Measurements from ENCODE around the gene PRAMEF33.
"Not testable (repeated sequence)": the region's sequence is repeated elsewhere in the genome, so short reads cannot be mapped to it uniquely, and the experiment has no call there.

PRAMEF33 gene

GRCh38 chr1:13303239-13303638 is at the start of gene PRAMEF33:
PRAMEF33 (plus strand) TSS chr1:13303539; CDS start chr1:13305955, 2,416 bp downstream.
- not testable (repeated sequence) for TF ChIP-seq ZBTB7A (IDR thresholded peaks at IDR 0.05; ENCODE audit: low read depth); EGR1 (IDR thresholded peaks at IDR 0.05); RAD21 (IDR thresholded peaks at IDR 0.05; ENCODE audit: low read depth)

DNA sequence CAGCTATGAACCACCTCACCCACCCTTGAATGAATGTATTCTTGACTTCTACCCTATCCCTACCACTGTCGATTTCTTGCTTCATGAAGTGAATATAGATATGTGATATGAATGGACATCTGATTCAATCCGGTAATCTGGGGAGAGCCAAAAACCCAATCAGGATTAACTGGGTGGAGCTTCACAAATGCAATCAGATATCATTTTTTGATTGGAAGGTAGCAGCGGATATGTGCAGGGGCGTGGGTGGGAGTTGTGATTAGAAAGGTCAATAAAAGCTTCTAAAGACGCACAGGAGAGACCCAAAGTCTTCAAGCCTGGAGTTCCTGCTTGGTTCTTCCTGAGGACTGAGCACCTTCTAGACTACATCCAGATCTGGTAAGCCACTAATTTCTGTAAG is 49.4 kb upstream of the PRAMEF33 start, which contains the start of gene PRAMEF5:
Gene PRAMEF5, plus strand, starts transcription at position 301 of the 400 bp plus-strand sequence. CDS start 5,071 bp downstream, outside the sequence.
- TF ChIP-seq RAD21 (IDR thresholded peaks at IDR 0.05; ENCODE audit: low read depth); FOXM1 (IDR thresholded peaks at IDR 0.05; ENCODE audit: borderline replicate concordance, low read depth); TAF1 (IDR thresholded peaks at IDR 0.05; ENCODE audit: low read depth): not testable (repeated sequence)

DNA sequence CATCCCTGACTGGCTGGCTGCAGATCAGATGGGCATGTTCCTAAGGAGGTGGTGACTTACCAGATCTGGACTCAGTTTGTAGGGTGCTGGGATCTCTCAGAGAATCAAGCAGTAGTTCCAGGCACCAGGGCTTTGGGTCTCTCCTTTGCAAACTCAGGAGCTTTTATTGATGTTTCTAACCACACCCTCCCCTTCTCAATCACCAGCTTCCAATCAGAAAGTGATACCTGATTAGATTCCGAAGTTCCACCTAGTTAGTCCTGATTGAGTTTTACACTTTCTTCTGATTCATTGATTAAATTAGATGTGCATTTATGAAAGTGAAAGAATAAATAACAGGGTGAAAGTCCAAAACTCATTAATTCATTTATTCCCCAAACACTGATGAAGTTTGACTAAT is 18.3 kb upstream of the PRAMEF33 start, which contains the start of gene PRAMEF8:
Gene PRAMEF8, minus strand, starts transcription at position 101 of the 400 bp plus-strand sequence. CDS start 1,046 bp downstream, outside the sequence.
- TF ChIP-seq MAX (IDR thresholded peaks at IDR 0.05); TCF12 (IDR thresholded peaks at IDR 0.05; ENCODE audit: low read depth): not testable (repeated sequence)
- TF ChIP-seq, protein P1, sequence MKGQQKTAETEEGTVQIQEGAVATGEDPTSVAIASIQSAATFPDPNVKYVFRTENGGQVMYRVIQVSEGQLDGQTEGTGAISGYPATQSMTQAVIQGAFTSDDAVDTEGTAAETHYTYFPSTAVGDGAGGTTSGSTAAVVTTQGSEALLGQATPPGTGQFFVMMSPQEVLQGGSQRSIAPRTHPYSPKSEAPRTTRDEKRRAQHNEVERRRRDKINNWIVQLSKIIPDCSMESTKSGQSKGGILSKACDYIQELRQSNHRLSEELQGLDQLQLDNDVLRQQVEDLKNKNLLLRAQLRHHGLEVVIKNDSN (IDR thresholded peaks at IDR 0.05), result not testable (repeated sequence)

- not testable (repeated sequence) for TF ChIP-seq NFIC (IDR thresholded peaks at IDR 0.05); TEAD4 (IDR thresholded peaks at IDR 0.05); RAD21 (IDR thresholded peaks at IDR 0.05; ENCODE audit: low read depth)
Observed at GRCh38 chr1:13315281-13315680, 11.9 kb downstream of the PRAMEF33 start, which contains the start of gene PRAMEF15. PRAMEF15 (plus strand) TSS chr1:13315581; CDS start chr1:13318408, 2,827 bp downstream.

DNA sequence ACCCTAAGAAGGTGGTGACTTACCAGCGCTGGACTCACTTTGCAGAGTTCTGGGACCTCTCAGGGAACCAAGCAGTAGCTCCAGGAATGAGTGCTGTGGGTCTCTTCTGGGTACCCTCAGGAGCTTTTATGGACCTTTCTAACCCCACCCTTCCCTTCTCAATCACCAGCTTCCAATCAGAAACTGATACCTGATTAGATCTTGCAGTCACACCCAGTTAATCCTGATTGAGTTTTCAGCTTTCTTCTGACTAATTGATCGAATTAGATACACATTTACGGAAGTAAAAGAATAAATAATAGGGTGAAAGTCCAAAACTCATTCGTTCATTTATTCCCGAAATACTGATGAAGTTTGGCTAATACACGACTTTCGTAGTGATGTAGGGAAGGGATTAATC is 43.7 kb downstream of the PRAMEF33 start, which contains the start of gene PRAMEF14:
Gene PRAMEF14, minus strand, starts transcription at position 101 of the 400 bp plus-strand sequence. CDS start 1,820 bp downstream, outside the sequence.
- TF ChIP-seq NFIC (IDR thresholded peaks at IDR 0.05); YY1 (IDR thresholded peaks at IDR 0.05; ENCODE audit: low read depth); TEAD4 (IDR thresholded peaks at IDR 0.05): not testable (repeated sequence)

GRCh38 chr1:13356774-13357173 is 53.4 kb downstream of the PRAMEF33 start:
- peak; percentile 64 for TF ChIP-seq RAD21 (IDR thresholded peaks at IDR 0.05; ENCODE audit: low read depth)

Data from Ishikawa (cell line).